Esophagus muscularis mucosa (tissue), 4 donors: ENCODE measurements around the gene CD68. TPM values are rescaled to one million over a fixed set of nuclear protein-coding genes. Genes with fewer than 3 reads are reported as not detected.
A peak's percentile ranks its signal among the peaks of the same experiment; 100 is the strongest.

Experiments
- DNase-seq: peaks from one replicate; pipeline ENCODE4 v3.0.0-alpha.2; 2017; ENCODE audit errors: extremely low spot score
- H3K27ac ChIP-seq, 4 donors: fragments of 200-600 bp; sonication (generic); replicated peaks in 1 of 4; 1 replicate in 3 of 4; 2 replicates in 1 of 4; pipeline ENCODE4 v1.5.1; 2016 to 2019; ENCODE audit warnings: mild to moderate bottlenecking in 1 of 4
- H3K27me3 ChIP-seq, 4 donors: fragments of 200-600 bp; sonication (generic); one replicate each; pipeline versions ENCODE4 v1.5.1 to v1.6.0; 2016 to 2019
- H3K36me3 ChIP-seq, 4 donors: fragments of 200-600 bp; sonication (generic); one replicate each; pipeline ENCODE4 v1.5.1; 2016 to 2019
- H3K4me1 ChIP-seq, 4 donors: fragments of 200-600 bp; sonication (generic); one replicate each; pipeline ENCODE4 v1.5.1; 2016 to 2019
- H3K4me3 ChIP-seq, 4 donors: fragments of 200-600 bp; sonication (generic); 1 replicate in 2 of 4; 2 replicates in 2 of 4; pipeline ENCODE4 v1.5.1; 2016 to 2019; ENCODE audit warnings: mild to moderate bottlenecking in 4 of 4, moderate library complexity in 1 of 4
- H3K9me3 ChIP-seq, 4 donors: fragments of 200-600 bp; sonication (generic); 1 replicate in 3 of 4; 2 replicates in 1 of 4; pipeline ENCODE4 v1.5.1; 2016 to 2019
- CTCF ChIP-seq, 3 experiments: fragments of 200-600 bp in 2 of 3; fragments of 450-650 bp in 1 of 3; sonication (generic) in 2 of 3; IDR thresholded peaks; one replicate each; pipeline ENCODE4 v1.5.1; 2017 to 2019; ENCODE audit warnings: antibody characterized with exemption in 3 of 3, mild to moderate bottlenecking in 2 of 3, moderate library complexity in 1 of 3
- EP300 ChIP-seq: sonication (generic); formaldehyde crosslinking; IDR thresholded peaks from one replicate; pipeline ENCODE4 v1.6.1; 2017; ENCODE audit warnings: antibody characterized with exemption
- POLR2A ChIP-seq: fragments of 450-650 bp; IDR thresholded peaks from one replicate; pipeline ENCODE4 v1.6.1; 2017; ENCODE audit warnings: antibody characterized with exemption, moderate library complexity, mild to moderate bottlenecking, low read depth
- POLR2AphosphoS5 ChIP-seq, 2 donors: sonication (generic); formaldehyde crosslinking; IDR thresholded peaks; one replicate each; pipeline ENCODE4 v1.6.1; 2017; ENCODE audit warnings: antibody characterized with exemption in 2 of 2
- WGBS: methylation state at CpG from one replicate; pipeline ENCODE4 v1.1.5; 2018; 5-methylcytosine and 5-hydroxymethylcytosine counted together
- intact Hi-C: fragments of 100-400 bp; cut with DNase I; formaldehyde crosslinking; loops from one replicate; pipeline ENCODE4 v1.15.1; 2023
- total RNA-seq, 4 donors: library from RNA; depleted of rRNA; stranded (reverse); fragments of >200 nt; gene quantifications; one replicate each; pipeline versions ENCODE4 v1.1.0 to v1.2.1, GENCODE V29; 2016

Gene CD68
- total RNA-seq, 4 donors from 2014 or later = 34.5 to 70.7 (median 44.7) TPM

- Histone ChIP-seq H3K9me3 (no peaks in the 10 kb centered on the region), H3K36me3 (peaks cover 3 to 27% (median 17%) of the 10 kb centered on the region in 4 donors), H3K27ac (peak overlapping the region; percentile 93 to 96 (median 94)), H3K4me3 (peak overlapping the region in 1 of 4 donors; percentile 82), H3K27me3 (no peaks in the 10 kb centered on the region), H3K4me1 (peaks cover 21 to 28% (median 25%) of the 10 kb centered on the region in 4 donors)
- no peak for DNase-seq
- TF ChIP-seq POLR2AphosphoS5 (IDR thresholded peaks at IDR 0.05) (no peak), EP300 (no peak), CTCF (IDR thresholded peaks at IDR 0.05) (no peak), POLR2A (no peak)
- intact Hi-C loops = loop anchor here (10.0 kb wide), 1 partner anchor 296 kb away; the partner anchor contains the start of genes CTDNEP1 and ELP5
- WGBS = 54% methylated on average over 6 of the region's 6 CpGs
These were observed 29.1 kb upstream of the CD68 start for GRCh38 chr17:7550344-7550743.

- peak overlapping the region in 1 of 4 donors; percentile 23 for H3K27ac ChIP-seq
- 86% methylated on average over 4 of the region's 4 CpGs for WGBS
- DNase-seq = no peak
- intact Hi-C loops = loop anchor here (10.0 kb wide), 1 partner anchor 297 kb away; the partner anchor contains the start of genes CTDNEP1 and ELP5
- peaks cover 3 to 27% (median 17%) of the 10 kb centered on the region in 4 donors for H3K36me3 ChIP-seq
- H3K4me3 ChIP-seq = no peak overlapping the region
- H3K27me3 ChIP-seq = no peaks in the 10 kb centered on the region
- TF ChIP-seq EP300 (no peak), CTCF (IDR thresholded peaks at IDR 0.05) (no peak)
- no peaks in the 10 kb centered on the region for H3K9me3 ChIP-seq
- peaks cover 21 to 28% (median 25%) of the 10 kb centered on the region in 4 donors for H3K4me1 ChIP-seq
These were observed 28.0 kb upstream of the CD68 start for GRCh38 chr17:7551396-7551795.

- peaks cover 3 to 27% (median 20%) of the 10 kb centered on the region in 4 donors for H3K36me3 ChIP-seq
- H3K9me3 ChIP-seq = no peaks in the 10 kb centered on the region
- TF ChIP-seq POLR2AphosphoS5 (IDR thresholded peaks at IDR 0.05) (peak in 1 of 2 donors; percentile 5), EP300 (no peak), POLR2A (no peak), CTCF (IDR thresholded peaks at IDR 0.05) (no peak)
- no peak for DNase-seq
- H3K4me1 ChIP-seq = peaks cover 28 to 37% (median 32%) of the 10 kb centered on the region in 4 donors
- 81% methylated on average over 6 of the region's 6 CpGs for WGBS
- intact Hi-C loops = loop anchor here (10.0 kb wide), 1 partner anchor 298 kb away; the partner anchor contains the start of genes CTDNEP1 and ELP5
- H3K4me3 ChIP-seq = no peak overlapping the region
- no peaks in the 10 kb centered on the region for H3K27me3 ChIP-seq
- peak overlapping the region in 3 of 4 donors; percentile 31 to 57 (median 34) for H3K27ac ChIP-seq
These were observed 26.8 kb upstream of the CD68 start for GRCh38 chr17:7552621-7553051.

GRCh38 chr17:7553356-7553755 is 26.1 kb upstream of the CD68 start:
- no peak for TF ChIP-seq POLR2A
- TF ChIP-seq CTCF (IDR thresholded peaks at IDR 0.05) = no peak
- TF ChIP-seq EP300 = no peak
- no peak for TF ChIP-seq POLR2AphosphoS5 (IDR thresholded peaks at IDR 0.05)
- DNase-seq = no peak
- Histone ChIP-seq H3K27me3 (no peaks in the 10 kb centered on the region), H3K4me3 (no peak overlapping the region), H3K9me3 (no peaks in the 10 kb centered on the region), H3K36me3 (peaks cover 3 to 27% (median 20%) of the 10 kb centered on the region in 4 donors), H3K27ac (peak overlapping the region in 3 of 4 donors; percentile 40 to 51 (median 45)), H3K4me1 (peaks cover 27 to 38% (median 33%) of the 10 kb centered on the region in 4 donors)
- intact Hi-C loops = loop anchor here (10.0 kb wide), 1 partner anchor 299 kb away; the partner anchor contains the start of genes CTDNEP1 and ELP5
- WGBS = 100% methylated on average over 1 of the region's 1 CpG
